GM19351 (cell line): ENCODE data around the gene CD163L1.
"Not testable (repeated sequence)": the region's sequence is repeated elsewhere in the genome, so short reads cannot be mapped to it uniquely, and the experiment has no call there.

Experiments used
- ATAC-seq: cut with Tn5 transposase; IDR thresholded peaks from one replicate; pipeline ENCODE4 v1.9.1; 2021; ENCODE audit warnings: mild to moderate bottlenecking, moderate library complexity; ENCODE audit not compliant: unreplicated experiment

The CD163L1 gene

DNA sequence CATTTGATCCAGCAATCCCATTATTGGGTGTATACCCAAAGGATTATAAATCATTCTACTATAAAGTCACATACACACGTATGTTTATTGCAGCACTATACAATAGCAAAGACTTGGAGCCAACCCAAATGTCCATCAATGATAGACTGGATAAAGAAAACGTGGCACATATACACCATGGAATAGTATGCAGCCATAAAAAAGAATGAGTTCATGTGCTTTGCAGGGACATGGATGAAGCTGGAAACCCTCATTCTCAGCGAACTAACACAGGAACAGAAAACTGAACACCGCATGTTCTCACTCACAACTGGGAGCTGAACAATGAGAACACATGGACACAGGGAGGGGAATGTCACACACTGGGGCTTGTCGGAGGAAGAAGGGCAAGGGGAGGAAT lies 106.2 kb downstream of the CD163L1 start:
- not testable (repeated sequence) for ATAC-seq

DNA sequence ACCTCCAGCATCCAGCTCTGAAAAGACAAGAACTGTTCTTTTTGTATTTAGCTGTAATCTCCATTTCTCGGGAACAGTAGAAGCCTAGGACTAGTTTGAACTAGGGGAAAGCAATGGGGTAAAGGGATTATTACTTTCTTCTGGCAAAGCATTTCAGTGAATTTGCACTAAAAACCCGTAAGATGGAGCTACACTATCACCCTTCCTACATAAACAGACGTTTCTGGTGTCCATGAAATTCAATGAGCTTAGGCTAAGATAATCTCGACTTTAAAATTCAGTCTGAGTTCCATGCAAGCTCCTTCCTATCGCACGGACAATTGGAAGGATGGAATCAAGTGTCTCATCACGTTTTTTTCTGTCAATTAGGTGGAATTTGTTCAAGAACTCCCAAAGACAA lies 116.0 kb downstream of the CD163L1 start:
- ATAC-seq, result no peak

- ATAC-seq, result no peak
These were observed 119.8 kb downstream of the CD163L1 start for GRCh38 chr12:7324176-7324575.

GRCh38 chr12:7322599-7322998 lies 121.4 kb downstream of the CD163L1 start:
- ATAC-seq, result no peak

- ATAC-seq, result no peak
These were observed 122.3 kb downstream of the CD163L1 start for GRCh38 chr12:7321624-7322023.

DNA sequence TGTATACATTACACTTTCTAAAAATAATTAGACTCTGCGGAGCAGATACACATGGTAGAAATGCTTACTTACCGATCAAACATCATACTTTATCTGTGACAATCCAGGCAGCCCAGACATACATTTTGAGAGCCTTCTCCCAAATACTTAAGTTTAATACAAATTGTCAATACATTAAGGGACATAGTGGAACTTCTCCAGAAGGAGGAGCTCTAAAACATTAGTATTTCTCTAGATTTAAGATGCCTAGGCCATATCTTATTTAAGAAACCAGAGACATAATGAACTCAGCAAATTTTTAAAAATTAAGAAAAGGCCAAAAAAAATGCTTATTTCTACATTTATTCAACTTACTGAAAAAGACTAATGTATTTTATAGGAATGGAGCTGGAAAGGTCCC lies 124.0 kb downstream of the CD163L1 start:
- no peak for ATAC-seq

DNA sequence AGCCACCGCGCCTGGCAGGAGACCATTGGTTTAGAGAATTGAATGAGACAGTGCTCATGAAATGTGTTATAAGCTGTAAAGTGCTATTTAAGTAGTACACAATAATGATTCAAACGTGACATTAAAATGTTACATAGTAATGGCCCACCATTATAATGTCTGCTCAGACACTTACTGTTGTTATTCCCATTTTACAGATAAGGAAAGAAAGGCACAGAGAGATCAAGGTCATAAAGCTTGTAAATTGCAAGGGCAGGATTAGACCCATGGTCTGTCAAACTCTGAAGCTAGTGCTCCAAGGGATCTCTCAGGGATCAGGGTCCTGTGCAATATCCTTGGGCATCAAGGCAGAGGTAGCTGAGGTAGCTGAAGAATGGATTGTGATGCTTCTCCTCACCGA lies 133.9 kb downstream of the CD163L1 start:
- ATAC-seq, result no peak
